Measurements from ENCODE around the gene SLC23A1.

DNA sequence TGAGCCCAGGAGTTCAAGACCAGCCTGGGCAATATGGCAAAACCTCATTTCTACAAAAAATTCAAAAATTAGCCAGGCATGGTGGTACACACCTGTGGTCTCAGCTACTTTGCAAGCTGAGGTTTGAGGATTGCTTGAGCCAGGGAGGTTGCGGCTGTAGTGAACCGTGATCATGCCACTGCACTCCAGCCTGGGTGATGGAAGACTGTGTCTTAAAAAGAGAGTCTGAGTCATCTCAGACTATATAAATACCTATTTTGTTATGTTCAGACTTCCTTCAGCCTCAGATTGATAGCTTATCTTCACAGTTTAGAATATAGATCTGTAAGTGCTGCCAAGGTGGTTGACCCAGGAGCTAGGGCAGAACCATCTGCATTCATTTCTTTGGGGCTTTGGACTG is 43.0 kb downstream of the SLC23A1 start:
- TF ChIP-seq POLR2AphosphoS5 (IDR thresholded peaks at IDR 0.05; ENCODE audit: low read depth, low read length) (no peak), TAF1 (IDR thresholded peaks at IDR 0.05; ENCODE audit: borderline replicate concordance, insufficient read depth, low read length) (no peak), REST (IDR thresholded peaks at IDR 0.05; ENCODE audit: insufficient read depth in 1 of 2, low read depth in 2 of 2, low read length in 2 of 2) (no peak), SIN3A (IDR thresholded peaks at IDR 0.05; ENCODE audit: borderline replicate concordance, insufficient read depth, low read length) (no peak), FOXP2 (optimal IDR thresholded peaks at IDR 0.05; ENCODE audit: borderline replicate concordance, extremely low read depth, extremely low read length, insufficient read depth) (no peak)

Measured in PFSK-1 (cell line).